ENCODE measurements around the gene AATF. TPM values are rescaled to one million over a fixed set of nuclear protein-coding genes. Genes with fewer than 3 reads are reported as not detected.
"Not testable (repeated sequence)": the region's sequence is repeated elsewhere in the genome, so short reads cannot be mapped to it uniquely, and the experiment has no call there.

AATF gene
- total RNA-seq, 2 experiments from 2014 or later, result 76.7 to 78.8 TPM

DNA sequence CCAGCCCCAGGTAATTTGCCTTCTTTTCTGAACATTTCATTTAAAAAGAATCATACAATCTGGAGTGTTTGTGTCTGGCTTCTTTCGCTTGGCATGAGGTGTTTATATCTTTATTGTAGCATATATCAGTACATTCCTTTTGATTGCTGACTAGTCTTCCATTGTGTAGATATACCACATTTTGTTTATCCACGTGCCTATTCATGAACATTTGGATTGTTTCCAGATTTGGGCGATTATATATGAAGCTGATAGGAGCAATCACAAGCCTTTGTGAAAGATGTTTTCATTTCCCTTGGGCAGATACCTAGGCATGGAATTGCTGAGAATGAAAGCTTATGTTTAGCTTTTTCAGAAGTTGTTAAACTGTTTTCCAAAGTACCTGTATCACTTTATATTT is 120.3 kb downstream of the AATF start:
- peaks cover 6% of the 10 kb centered on the region for H3K27me3 Mint-ChIP-seq
- H3K4me3 Mint-ChIP-seq, result no peak overlapping the region
- H3K36me3 Mint-ChIP-seq (ENCODE audit: low read depth), result no peaks in the 10 kb centered on the region
- DNase-seq, result no peak
- H3K9me3 Mint-ChIP-seq, result no peaks in the 10 kb centered on the region
- H3K4me1 Mint-ChIP-seq, result no peaks in the 10 kb centered on the region
- H3K27ac Mint-ChIP-seq, result no peak overlapping the region
- CTCF ChIA-PET, result interaction anchor here (2.3 kb wide), 1 partner anchor 22 kb away, joined by 6 read pairs; no protein-coding TSS in a partner anchor
- POLR2A ChIA-PET, result no interaction called here

- H3K4me1 Mint-ChIP-seq; H3K27ac Mint-ChIP-seq; H3K36me3 Mint-ChIP-seq (ENCODE audit: low read depth); H3K4me3 Mint-ChIP-seq; H3K27me3 Mint-ChIP-seq; H3K9me3 Mint-ChIP-seq; DNase-seq; POLR2A ChIA-PET: not testable (repeated sequence)
- CTCF ChIA-PET, result interaction anchor here (0.7 kb wide), 1 partner anchor 413 kb away, joined by 3 read pairs; no protein-coding TSS in a partner anchor
Measured at GRCh38 chr17:37073464-37073863, 124.7 kb downstream of the AATF start.

DNA sequence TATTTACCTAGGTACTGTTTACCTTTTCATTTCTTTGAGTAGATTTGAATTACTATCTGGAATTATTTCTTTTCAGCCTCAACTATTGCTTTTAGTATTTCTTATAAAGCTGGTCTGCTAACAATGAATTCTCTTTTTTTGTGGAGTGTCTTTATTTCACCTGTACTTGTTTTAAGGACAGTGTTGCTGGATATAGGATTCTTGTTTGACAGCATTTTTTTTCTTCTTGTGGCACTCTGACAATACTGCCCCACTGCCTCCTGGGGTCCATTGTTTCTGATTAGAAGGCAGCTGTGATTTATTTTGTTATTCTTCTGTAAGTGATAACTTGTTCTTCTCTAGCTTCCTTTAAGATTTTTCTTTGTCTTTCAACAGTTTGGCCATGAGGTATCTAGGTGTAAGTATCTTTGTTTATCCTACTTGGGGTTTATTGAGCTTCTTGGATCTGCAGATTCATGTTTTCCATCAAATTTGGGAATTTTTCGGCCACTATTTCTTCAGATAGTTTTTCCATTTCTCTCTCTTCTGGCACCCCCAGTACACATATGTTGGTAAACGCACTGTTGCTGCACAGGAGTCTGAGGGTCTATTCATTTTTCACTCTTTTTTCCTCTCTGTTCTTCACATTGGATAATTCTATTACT is 130.4 kb downstream of the AATF start:
- Mint-ChIP-seq H3K4me1 (no peaks in the 10 kb centered on the region), H3K27ac (no peak overlapping the region), H3K36me3 (ENCODE audit: low read depth) (no peaks in the 10 kb centered on the region), H3K9me3 (peaks cover 6% of the 10 kb centered on the region), H3K27me3 (no peaks in the 10 kb centered on the region), H3K4me3 (no peak overlapping the region)
- CTCF ChIA-PET, result interaction anchor here (1.3 kb wide), 1 partner anchor 12 kb away, joined by 4 read pairs; no protein-coding TSS in a partner anchor
- POLR2A ChIA-PET, result interaction anchor here (0.6 to 1.5 kb wide), 2 partner anchors 12 to 207 kb away, joined by 3 to 4 read pairs; no protein-coding TSS in a partner anchor
- DNase-seq, result no peak

DNA sequence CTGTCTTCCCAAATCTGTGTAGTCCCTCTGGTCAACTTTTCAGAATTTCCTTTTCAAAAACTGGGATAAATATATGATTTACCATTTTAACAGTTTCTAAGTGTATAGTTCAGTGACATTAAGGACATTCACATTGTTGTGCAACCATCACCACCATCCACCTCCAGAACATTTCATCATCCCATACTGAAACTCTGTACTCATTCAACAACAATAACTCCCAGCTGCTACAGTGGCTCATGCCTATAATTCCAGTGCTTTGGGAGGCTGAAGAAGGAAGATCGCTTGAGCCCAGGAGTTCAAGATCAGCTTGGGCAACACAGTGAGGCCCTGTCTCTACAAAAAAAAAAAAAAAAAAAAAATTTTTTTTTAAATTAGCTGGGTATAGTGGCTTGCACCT is 131.0 kb downstream of the AATF start:
- Mint-ChIP-seq H3K27ac (no peak overlapping the region), H3K4me3 (no peak overlapping the region), H3K9me3 (peaks cover 6% of the 10 kb centered on the region), H3K36me3 (ENCODE audit: low read depth) (no peaks in the 10 kb centered on the region), H3K4me1 (no peaks in the 10 kb centered on the region), H3K27me3 (no peaks in the 10 kb centered on the region)
- ChIA-PET POLR2A (no interaction called here), CTCF (interaction anchor here (1.3 kb wide), 1 partner anchor 11 kb away, joined by 4 read pairs; no protein-coding TSS in a partner anchor)
- DNase-seq, result no peak

GRCh38 chr17:37081287-37081686 is 132.5 kb downstream of the AATF start:
- no peak overlapping the region for H3K27ac Mint-ChIP-seq
- no peaks in the 10 kb centered on the region for H3K27me3 Mint-ChIP-seq
- DNase-seq, result no peak
- H3K4me1 Mint-ChIP-seq, result peaks cover 8% of the 10 kb centered on the region
- CTCF ChIA-PET, result interaction anchor here (0.7 to 1.1 kb wide), 5 partner anchors 9 to 226 kb away, joined by 3 to 4 read pairs (median 3); no protein-coding TSS in a partner anchor
- POLR2A ChIA-PET, result interaction anchor here (1.3 kb wide), 1 partner anchor 9 kb away, joined by 6 read pairs; no protein-coding TSS in a partner anchor
- no peaks in the 10 kb centered on the region for H3K36me3 Mint-ChIP-seq (ENCODE audit: low read depth)
- no peak overlapping the region for H3K4me3 Mint-ChIP-seq
- peaks cover 6% of the 10 kb centered on the region for H3K9me3 Mint-ChIP-seq

- H3K4me1 Mint-ChIP-seq, result peaks cover 13% of the 10 kb centered on the region
- no peak for DNase-seq
- ChIA-PET CTCF (interaction anchor here (0.8 to 1.1 kb wide), 2 partner anchors 35 to 158 kb away, joined by 3 to 4 read pairs; no protein-coding TSS in a partner anchor), POLR2A (no interaction called here)
- H3K9me3 Mint-ChIP-seq, result peaks cover 6% of the 10 kb centered on the region
- no peaks in the 10 kb centered on the region for H3K27me3 Mint-ChIP-seq
- H3K36me3 Mint-ChIP-seq (ENCODE audit: low read depth), result peaks cover 8% of the 10 kb centered on the region
- no peak overlapping the region for H3K4me3 Mint-ChIP-seq
- H3K27ac Mint-ChIP-seq, result no peak overlapping the region
Measured at GRCh38 chr17:37082311-37082860, 133.6 kb downstream of the AATF start.

GRCh38 chr17:37082985-37083384 is 134.2 kb downstream of the AATF start:
- ChIA-PET CTCF (no interaction called here), POLR2A (no interaction called here)
- Mint-ChIP-seq H3K4me3 (no peak overlapping the region), H3K27me3 (no peaks in the 10 kb centered on the region), H3K4me1 (peaks cover 19% of the 10 kb centered on the region), H3K27ac (no peak overlapping the region), H3K36me3 (ENCODE audit: low read depth) (peaks cover 13% of the 10 kb centered on the region), H3K9me3 (peaks cover 6% of the 10 kb centered on the region)
- no peak for DNase-seq

- POLR2A ChIA-PET, result no interaction called here
Measured at GRCh38 chr17:37083456-37083855, 134.7 kb downstream of the AATF start.

DNA sequence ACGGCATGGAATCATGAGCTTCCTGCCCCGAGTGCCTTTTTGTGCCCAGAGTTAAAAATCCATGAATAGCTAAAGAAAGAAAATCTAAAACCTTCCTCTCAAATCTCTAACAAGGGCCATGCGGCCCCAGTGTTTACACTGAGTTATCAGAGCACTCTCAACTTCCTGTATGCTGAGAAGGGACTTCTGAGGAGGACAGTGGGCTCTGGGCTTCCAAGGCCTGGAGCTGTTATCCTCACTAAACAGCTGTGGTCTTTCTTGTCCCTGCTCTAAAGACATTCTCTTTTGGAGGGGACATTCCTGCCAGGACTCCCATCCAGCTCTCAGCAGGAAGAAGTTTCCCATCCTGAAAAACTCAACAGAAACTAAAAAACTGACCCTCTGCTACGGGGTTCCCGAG is 135.6 kb downstream of the AATF start:
- H3K27ac Mint-ChIP-seq, result no peak overlapping the region
- no peak overlapping the region for H3K4me3 Mint-ChIP-seq
- no peaks in the 10 kb centered on the region for H3K27me3 Mint-ChIP-seq
- peaks cover 32% of the 10 kb centered on the region for H3K4me1 Mint-ChIP-seq
- POLR2A ChIA-PET, result no interaction called here
- CTCF ChIA-PET, result no interaction called here
- peaks cover 16% of the 10 kb centered on the region for H3K36me3 Mint-ChIP-seq (ENCODE audit: low read depth)
- DNase-seq, result no peak
- peaks cover 4% of the 10 kb centered on the region for H3K9me3 Mint-ChIP-seq

More at GRCh38 chr17:37083456-37083855, 134.7 kb downstream of the AATF start:
- peaks cover 13% of the 10 kb centered on the region for H3K36me3 Mint-ChIP-seq (ENCODE audit: low read depth)
- H3K9me3 Mint-ChIP-seq, result peaks cover 6% of the 10 kb centered on the region
- H3K27me3 Mint-ChIP-seq, result no peaks in the 10 kb centered on the region
- CTCF ChIA-PET, result no interaction called here
- H3K27ac Mint-ChIP-seq, result no peak overlapping the region
- DNase-seq, result no peak
- peaks cover 23% of the 10 kb centered on the region for H3K4me1 Mint-ChIP-seq
- no peak overlapping the region for H3K4me3 Mint-ChIP-seq

- Mint-ChIP-seq H3K9me3 (no peaks in the 10 kb centered on the region), H3K4me3 (no peak overlapping the region), H3K27ac (no peak overlapping the region), H3K4me1 (peaks cover 51% of the 10 kb centered on the region), H3K27me3 (no peaks in the 10 kb centered on the region), H3K36me3 (ENCODE audit: low read depth) (peaks cover 25% of the 10 kb centered on the region)
- POLR2A ChIA-PET, result no interaction called here
- CTCF ChIA-PET, result no interaction called here
- no peak for DNase-seq
Measured at GRCh38 chr17:37086334-37086733, 137.6 kb downstream of the AATF start.

DNA sequence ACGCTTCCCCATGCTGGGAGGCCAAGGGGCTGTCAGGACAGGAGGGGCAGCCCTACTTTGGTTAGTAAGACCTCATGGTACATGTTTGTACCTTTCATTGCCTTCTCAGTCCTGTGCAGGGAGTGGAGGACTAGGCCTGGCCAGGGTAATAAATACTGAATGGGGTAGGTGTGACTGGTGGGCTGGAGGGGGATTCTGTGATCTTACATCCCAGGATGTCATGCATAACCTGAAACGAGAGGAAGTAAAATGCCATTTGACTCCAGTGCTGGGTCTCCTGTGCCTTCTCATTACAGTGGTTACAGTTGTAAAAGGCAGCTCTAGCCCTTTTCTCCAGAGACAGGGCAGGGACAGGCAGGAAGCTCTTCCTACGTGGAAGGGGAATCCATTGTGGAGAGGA is 138.2 kb downstream of the AATF start:
- POLR2A ChIA-PET, result no interaction called here
- peaks cover 58% of the 10 kb centered on the region for H3K4me1 Mint-ChIP-seq
- peaks cover 25% of the 10 kb centered on the region for H3K36me3 Mint-ChIP-seq (ENCODE audit: low read depth)
- DNase-seq, result no peak
- H3K9me3 Mint-ChIP-seq, result no peaks in the 10 kb centered on the region
- no peak overlapping the region for H3K27ac Mint-ChIP-seq
- CTCF ChIA-PET, result no interaction called here
- no peaks in the 10 kb centered on the region for H3K27me3 Mint-ChIP-seq
- H3K4me3 Mint-ChIP-seq, result no peak overlapping the region

- Mint-ChIP-seq H3K36me3 (ENCODE audit: low read depth) (peaks cover 25% of the 10 kb centered on the region), H3K4me1 (peaks cover 65% of the 10 kb centered on the region), H3K27me3 (no peaks in the 10 kb centered on the region), H3K27ac (no peak overlapping the region), H3K4me3 (no peak overlapping the region), H3K9me3 (no peaks in the 10 kb centered on the region)
- CTCF ChIA-PET, result no interaction called here
- POLR2A ChIA-PET, result interaction anchor here (1.0 kb wide), 1 partner anchor 136 kb away, joined by 3 read pairs; no protein-coding TSS in a partner anchor
- no peak for DNase-seq
Measured at GRCh38 chr17:37087683-37088082, 138.9 kb downstream of the AATF start.

- ChIA-PET POLR2A (interaction anchor here (0.7 to 2.3 kb wide), 4 partner anchors 50 to 543 kb away, joined by 3 to 7 read pairs (median 4); partner anchors contain the start of genes ACACA, MRM1 and TADA2A), CTCF (no interaction called here)
- no peaks in the 10 kb centered on the region for H3K27me3 Mint-ChIP-seq
- peak overlapping the region; percentile 13 for H3K27ac Mint-ChIP-seq
- no peaks in the 10 kb centered on the region for H3K9me3 Mint-ChIP-seq
- DNase-seq, result peak; percentile 39
- peaks cover 25% of the 10 kb centered on the region for H3K36me3 Mint-ChIP-seq (ENCODE audit: low read depth)
- no peak overlapping the region for H3K4me3 Mint-ChIP-seq
- peaks cover 65% of the 10 kb centered on the region for H3K4me1 Mint-ChIP-seq
Measured at GRCh38 chr17:37088459-37088858, 139.7 kb downstream of the AATF start.
